HS-5 (cell line): ENCODE measurements around the gene USP9X.
A peak's percentile ranks its signal among the peaks of the same experiment; 100 is the strongest.
"Not testable (repeated sequence)": the region's sequence is repeated elsewhere in the genome, so short reads cannot be mapped to it uniquely, and the experiment has no call there.

Experiments
- DNase-seq: peaks from one replicate; pipeline ENCODE4 v3.0.0-alpha.2; 2012; ENCODE audit warnings: low read depth

The USP9X gene, protein sequence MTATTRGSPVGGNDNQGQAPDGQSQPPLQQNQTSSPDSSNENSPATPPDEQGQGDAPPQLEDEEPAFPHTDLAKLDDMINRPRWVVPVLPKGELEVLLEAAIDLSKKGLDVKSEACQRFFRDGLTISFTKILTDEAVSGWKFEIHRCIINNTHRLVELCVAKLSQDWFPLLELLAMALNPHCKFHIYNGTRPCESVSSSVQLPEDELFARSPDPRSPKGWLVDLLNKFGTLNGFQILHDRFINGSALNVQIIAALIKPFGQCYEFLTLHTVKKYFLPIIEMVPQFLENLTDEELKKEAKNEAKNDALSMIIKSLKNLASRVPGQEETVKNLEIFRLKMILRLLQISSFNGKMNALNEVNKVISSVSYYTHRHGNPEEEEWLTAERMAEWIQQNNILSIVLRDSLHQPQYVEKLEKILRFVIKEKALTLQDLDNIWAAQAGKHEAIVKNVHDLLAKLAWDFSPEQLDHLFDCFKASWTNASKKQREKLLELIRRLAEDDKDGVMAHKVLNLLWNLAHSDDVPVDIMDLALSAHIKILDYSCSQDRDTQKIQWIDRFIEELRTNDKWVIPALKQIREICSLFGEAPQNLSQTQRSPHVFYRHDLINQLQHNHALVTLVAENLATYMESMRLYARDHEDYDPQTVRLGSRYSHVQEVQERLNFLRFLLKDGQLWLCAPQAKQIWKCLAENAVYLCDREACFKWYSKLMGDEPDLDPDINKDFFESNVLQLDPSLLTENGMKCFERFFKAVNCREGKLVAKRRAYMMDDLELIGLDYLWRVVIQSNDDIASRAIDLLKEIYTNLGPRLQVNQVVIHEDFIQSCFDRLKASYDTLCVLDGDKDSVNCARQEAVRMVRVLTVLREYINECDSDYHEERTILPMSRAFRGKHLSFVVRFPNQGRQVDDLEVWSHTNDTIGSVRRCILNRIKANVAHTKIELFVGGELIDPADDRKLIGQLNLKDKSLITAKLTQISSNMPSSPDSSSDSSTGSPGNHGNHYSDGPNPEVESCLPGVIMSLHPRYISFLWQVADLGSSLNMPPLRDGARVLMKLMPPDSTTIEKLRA (N-terminal part only)

DNA sequence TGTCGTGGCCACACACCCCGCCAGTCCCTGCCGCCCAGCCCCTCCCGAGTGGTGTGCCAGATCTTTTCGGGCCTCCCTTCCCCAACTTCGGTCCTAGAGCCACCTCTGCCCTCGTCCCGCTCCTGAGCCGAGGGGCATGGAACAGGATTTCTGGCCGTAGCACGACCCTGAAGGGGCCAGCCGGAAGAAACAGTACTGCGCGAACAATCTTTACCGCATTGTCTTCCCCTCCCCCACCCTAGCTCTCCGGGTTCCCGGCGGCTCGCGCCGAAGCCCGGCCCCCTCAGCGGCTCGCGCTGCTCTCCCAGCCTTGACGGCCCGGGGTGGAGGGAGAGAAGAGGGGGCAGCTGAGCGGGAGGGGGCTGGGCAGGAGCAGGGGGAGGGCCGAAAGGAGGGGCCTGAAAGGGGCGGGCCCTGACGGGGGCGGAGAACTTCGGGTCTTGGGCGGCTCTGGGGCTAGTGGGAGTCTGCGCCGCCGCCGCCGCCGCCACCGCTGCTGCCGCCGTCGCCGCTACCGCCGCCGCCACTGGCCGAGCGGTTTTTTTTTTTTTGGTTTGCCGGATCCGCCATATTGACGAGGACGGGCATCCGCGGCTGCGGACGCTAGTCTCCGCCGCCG is at the start of gene USP9X:
TSS of gene USP9X (plus strand) at position 553 of the 619 bp plus-strand sequence. CDS start 38,184 bp downstream, outside the sequence.
- DNase-seq: peak; percentile 36

DNA sequence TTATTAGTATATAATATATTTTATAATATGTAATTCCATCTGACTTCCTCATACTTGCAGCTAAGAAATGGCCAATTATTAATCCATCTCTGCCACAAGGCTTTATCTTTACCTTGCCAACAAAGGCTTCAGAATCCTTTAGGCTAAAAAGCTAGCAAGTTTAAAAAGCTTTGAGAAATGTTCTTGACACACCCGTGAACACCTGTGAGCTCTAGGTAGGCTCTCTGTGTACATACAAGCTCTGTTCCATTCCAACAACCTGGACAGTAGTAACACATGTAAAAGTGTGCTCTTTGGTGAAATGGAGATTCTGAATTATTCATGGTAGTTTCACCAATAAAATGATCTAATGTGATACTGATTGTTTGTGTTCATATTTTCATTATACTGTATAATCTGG is 49.7 kb upstream of the USP9X start:
- no peak for DNase-seq

DNA sequence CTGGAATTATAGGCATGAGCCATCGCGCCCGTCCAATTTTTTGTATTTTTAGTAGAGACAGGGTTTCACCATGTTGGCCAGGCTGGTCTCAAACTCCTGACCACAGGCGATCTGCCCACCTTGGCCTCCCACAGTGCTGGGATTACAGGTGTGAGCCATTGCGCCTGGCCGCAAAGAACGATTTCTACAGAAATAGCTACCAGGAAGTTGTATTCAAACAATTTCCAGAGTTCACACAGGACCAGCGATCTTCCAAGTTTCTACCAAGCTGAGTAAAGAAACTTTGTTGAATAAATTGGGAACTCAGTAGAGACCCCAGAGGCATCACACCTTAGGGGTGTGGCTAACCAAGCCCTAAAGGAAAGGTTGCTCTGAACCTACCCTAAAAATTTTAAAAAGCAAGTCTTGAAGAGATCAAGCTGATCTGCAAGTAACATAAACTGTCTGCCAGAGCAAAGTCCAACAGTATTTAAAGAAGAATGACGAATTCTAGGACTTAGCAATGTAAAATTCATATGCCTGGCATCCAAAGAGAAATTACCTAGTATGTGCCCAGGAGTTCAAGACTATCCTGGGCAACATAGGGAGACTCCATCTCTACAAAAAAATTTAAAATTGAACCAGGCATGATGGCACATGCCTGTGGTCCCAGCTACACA is 48.4 kb upstream of the USP9X start:
- DNase-seq: no peak

DNA sequence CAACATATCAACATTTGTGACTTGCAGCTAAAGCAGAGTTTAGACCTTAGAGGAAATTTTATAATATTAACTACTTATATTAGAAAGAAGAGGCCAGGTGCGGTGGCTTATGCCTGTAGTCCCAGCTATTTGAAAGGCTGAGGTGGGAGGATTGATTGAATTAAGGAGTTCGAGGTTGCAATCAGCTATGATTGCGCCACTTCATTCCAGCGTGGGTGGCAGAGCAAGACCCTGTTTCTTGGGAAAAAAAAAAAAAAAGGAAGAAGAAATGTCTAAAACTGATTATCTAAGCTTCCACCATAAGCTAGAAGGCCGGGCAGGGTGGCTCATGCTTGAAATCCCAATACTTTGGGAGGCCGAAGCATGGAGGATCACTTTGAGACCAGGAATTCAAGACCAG is 42.0 kb upstream of the USP9X start:
- no peak for DNase-seq

DNA sequence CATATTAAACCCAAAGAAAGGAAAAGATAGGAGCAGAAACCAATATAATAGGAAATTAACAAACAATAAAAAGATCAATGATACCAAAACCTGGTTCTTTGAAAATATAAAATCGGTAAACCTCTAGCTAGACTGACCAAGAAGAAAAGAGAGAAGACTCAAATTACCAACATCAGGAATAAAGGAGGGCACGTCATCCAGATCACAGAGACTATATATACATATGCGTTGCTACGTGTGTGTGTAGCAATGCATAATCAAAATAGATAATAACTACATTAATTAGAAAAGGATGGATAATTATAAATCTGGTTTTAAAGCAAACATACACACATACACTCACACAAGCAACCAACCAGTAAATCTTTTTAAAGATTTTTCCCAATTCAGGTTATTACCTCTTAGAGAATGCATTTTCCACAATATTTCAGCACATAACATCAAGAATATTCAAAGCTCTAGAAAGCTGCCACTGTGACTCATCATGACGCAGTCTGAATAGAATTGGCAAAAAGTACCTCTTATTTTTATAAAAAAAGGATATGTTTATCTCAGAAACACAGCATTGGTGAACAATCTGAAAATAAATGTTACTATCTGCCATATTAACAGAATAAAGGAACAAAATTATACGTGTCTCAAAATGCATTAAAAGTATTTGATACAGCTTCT is 41.4 kb upstream of the USP9X start:
- DNase-seq: no peak

DNA sequence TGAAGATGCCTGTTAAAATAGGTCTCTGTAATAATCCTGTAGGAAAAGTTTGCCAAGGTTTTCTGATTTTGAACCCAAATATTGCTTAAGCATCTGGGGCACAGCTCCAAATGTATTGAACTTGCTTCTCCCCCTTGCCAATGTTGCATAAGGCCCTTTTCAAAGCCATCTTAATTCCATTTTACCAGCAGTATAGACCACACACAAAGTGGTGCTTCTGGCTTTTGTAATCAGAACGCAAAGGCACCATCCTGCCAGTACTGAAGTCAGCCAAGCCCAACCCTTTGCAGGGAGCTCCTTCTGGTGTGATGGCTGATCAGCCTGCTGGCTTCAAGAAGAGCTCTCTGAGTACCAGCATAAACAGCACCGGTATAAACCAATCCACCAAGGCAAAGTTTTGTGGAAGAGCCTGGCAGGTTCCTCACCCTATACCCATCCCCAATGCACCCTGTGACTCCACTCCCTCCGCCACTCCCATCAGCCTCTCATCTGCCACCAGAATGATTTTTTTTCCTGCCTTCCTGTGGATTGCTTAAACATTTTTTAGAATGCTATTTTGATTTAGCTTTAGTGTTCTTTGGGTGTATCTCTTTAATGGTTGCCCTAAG is 39.2 kb upstream of the USP9X start:
- DNase-seq: no peak

DNA sequence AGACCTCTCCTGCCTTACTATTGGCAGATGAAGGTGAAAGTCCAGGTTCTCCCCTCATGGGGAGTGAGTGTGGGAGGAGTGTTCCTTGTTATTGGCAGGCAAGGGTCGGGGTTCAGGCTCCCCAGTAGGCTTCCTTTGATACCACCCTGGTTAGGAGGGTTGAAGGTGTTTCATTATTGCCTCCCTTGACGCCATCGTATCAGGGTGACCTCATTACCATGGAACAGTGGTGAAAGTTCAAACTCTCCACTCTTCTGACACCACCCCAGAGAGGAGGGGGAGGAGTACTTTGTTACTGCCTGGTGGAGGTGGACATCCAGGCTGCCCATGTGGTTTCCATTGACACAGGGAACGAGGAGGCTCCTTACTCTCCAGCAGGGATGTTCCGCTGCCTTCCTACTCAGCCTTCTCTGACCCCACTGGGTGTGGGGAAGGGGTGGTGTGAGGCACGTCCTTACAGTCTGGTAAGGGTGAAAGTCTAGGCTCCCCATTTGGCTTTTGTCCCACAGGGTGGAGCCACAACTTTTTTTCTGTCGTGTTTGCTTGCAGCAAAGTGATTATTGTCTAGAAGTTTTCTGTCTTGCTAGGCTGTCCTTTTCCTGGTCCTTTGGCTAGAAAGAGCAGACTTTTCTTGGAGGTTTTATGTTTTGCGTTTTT is 37.2 kb upstream of the USP9X start:
- DNase-seq: no peak

DNA sequence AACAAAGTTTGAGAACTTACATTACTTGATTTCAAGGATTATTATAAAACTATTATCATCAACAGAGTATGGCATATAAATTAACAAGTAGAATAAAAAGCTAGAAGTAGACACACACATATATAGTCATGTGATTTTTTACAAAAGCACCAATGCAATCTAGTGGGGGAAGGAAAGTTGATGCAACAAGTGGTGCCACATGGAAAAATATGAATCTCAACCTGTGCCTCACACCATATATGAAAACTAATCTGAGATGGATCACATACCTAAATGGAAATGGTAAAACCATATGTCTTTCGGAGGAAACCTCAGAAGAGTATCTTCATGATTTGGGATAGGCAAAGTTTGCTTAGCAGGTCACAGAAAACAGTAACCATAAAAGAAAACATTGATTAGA is 34.9 kb upstream of the USP9X start:
- DNase-seq: no peak

DNA sequence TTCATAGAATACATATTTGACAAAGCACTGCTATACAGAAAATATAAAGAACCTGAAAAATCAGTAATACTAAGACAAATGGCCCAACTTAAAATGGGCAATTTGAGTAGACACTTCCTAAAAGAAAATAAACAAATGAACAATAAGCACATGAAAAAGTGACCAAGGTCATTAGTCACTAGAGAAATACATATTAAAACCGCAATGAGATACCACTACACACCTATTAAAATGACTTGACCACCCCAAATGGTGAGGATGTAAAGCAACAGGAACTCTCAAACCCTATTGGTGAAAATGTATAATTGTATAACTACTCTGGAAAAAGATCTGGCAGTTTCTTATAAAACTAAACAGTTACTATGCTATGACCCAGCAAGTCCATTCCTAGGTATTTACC is 34.0 kb upstream of the USP9X start:
- no peak for DNase-seq

DNA sequence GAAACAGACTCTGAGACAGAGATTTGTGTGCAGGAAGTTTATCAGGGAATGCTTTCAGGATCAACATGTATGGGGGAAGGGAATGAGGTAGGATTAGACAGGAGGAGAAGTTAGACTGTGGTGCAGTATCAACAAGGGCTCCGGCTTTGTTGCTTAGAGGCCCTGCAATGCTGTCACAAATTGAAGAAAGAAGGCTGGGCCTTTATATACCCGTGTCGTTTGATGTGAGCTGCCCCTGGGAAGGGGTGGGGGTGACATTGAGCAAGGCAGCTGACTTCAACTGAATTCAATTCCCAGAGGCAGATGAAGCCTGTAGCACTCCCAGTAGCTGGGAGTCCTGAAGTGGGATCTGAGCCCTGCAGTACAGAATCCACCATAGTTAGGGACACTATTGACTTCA is 29.5 kb upstream of the USP9X start:
- no peak for DNase-seq

DNA sequence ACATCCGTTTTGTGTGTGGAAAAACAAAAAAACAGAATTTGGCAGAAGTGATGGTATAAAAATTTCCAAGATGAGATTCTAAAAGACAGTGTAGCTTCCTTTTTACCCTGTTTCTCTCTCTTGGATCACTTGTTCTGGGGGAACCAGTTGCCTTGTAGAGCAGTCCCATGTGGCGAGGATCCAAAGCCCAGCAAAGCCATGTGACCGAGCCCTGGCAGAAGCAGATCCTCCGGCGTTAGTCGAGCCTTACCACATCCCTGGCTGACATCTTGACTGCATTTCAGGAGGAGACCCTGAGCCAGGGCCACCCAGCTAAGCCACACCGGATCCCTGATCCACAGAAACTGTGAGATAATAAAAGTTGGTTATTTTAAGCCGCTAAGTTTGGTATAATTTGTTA is 22.0 kb upstream of the USP9X start:
- not testable (repeated sequence) for DNase-seq

DNA sequence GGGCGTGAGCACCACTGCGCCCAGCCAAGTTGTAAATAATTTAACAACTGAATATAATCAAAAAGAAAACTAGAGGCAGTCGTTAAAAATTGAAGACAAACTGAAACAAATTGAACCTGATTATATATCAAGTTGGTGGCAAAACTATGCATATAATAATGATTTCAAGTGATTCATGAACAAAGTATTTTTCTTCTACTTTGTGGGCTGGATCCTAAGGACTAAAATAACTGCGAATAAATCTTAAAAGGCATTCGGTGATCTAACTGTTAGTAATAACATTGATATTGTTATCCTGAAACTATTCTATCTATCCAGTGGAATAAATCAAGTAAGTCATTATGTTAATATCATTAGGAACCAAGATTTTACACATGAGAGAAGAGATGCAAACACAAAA is 21.2 kb upstream of the USP9X start:
- DNase-seq: no peak

DNA sequence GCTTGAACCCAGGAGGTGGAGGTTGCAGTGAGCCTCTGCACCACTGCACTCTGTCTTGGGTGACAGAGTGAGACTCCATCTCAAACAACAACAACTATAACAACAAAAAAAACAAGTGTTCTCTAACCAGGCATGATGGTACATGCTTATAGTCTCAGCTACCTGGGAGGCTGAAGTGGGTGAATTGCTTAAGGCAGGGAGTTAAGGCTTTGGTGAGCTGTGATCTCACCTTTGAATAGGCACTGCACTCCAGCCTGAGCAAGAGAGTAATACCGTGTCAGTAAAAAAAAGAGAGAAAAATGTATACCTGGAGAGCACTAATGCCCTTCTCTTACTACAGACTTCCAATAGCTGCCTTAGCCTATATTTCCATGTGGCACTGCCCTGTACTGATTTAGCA is 18.9 kb upstream of the USP9X start:
- no peak for DNase-seq

DNA sequence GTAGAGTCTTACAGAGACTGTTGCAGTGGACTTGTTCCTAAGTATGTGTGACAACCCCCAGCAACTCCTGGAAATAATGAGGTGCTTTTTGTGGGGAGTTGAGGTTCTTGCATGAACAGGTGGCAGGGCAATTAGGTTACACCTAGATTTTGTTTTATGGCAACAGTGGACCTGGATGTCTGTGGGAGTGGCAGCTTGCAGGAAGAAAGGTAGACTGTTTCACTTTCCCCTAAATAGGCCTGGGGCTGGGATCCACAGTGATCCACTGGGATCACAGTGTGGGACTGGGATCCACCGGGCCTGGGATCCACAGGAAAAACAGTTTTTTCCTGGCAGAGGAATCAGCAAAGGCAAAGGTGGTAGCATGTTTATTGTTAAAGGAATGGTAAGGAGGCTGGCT is 18.3 kb upstream of the USP9X start:
- no peak for DNase-seq

DNA sequence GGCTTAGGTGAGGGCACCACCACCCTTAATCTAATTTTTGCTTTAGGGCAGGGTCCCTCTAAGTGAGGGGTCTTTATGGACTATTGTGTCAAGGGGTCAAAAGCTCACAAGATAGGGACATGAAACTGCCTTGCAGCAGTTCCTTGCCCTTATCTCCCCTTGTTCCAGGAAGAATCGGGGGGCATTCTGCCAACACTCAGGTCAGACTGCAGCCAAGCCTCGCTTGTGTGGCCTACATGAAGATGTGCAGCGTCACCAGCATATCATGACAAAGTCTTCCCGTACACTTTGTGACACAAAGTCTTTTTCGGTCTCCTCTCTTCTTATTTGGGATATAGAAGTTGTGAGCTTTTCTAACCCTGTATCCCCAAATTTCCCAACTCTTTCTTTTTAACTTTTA is 17.5 kb upstream of the USP9X start:
- no peak for DNase-seq

DNA sequence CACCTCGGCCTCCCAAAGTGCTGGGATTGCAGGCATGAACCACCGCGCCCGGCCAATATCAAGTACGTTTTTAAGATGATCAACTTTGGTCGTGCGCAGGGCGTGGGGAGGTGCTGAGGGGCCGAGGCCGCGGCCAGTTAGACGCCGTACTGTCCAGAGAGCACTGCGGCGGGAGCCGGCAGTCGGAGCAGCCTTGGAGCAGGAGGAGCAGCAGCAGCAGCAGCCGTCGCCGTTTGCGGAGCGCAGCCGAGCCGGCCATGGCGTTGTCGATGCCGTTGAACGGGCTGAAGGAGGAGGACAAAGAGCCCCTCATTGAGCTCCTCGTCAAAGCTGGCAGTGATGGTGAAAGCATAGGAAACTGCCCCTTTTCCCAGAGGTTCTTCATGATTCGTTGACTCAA is 8.5 kb upstream of the USP9X start:
- no peak for DNase-seq

DNA sequence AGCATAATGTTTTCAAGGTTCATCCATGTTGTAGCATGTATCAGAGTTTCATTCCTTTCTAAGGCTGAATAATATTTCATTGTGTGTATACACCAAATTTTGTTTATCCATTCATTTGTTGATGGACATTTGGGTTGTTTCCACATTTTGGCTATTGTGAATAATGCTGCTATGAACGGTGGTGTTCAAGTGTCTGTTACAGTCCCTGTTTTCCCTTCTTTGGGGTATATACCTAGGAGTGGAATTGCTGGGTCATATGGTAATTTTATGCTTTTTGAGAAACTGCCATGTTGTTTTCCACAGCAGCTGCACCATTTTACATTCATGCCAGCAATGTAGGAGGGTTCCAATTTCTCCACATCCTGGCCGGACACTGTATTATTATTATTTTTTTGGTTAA is 3.4 kb upstream of the USP9X start:
- no peak for DNase-seq

DNA sequence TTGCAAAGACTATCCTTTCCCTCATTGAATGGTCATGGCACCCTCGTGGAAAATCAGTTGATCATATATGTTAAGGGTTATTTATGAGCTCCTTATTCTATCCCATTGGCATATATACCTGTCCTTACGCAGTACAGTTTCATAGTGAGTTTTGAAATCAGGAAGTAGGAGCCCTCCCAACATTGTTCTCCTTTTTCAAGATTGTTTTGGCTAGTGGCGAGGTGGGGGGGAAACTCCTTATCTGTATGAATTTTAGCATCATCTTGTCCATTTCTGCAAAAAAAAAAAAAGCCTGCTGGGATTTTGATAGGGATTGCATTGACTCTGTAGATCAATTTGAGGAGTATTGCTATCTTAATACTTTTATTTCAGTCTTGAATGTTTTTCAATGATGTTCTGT is 2.5 kb upstream of the USP9X start:
- DNase-seq: no peak

DNA sequence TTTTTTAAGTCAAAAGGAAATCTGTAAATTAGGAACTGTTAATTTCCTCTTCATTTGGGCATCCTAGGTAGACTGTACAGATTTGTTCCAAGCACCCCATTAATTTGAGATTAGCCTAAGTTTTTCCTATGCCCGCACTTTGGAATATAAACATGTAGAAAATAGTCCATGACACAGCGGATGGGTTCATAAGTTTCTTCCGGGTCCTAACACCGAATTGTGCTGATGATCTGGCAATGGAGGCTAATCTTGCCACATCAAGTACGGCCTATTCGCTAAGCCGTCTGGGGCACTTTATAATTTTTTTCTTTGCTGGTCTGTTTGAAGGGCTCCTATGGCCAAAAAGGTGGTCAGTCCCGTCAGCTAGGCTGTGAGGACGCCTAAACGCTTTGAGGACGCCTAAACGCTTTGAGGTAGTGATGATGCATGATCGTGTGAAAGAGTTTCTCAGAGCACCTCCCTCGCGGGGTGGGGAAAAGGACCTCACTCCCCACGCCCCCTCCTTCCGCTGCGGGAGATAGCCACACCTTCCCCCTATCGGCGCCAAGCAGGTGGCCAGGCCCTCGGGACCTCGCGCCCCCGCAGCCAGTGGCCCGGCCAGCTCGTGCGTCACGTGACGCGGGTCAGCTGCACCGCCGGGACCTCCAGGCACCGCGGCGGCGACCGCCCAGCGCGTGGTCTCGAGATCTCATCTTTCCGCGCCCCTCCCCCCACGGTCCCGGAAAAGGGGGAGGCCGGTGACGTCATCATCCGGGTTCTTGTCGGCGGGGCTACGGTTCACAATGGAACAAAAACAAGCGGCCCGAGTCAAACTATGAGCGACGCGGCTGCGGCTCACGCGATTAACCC is 977 bp upstream of the USP9X start:
- DNase-seq: peak; percentile 76

DNA sequence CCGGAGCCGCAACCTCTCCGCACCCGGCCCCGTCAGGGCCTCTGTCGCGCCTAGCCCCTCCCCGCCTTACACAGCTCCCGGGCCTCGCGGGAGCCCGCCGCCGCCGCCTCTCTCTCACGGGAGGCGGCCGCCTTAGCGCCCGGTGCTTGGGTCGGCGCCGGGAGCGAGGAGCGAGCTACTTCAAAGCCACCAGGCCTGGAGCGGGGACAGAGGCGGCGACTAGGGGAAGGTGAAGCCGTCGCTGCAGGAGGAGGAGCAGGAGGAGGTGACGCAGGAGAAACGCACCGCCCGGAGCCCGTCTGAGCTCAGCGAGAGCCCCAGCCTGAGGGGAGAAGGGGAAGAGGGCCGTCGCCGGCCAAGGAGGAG is 250 bp downstream of the USP9X start:
- DNase-seq: no peak
